OCI-LY7 (cell line): Measurements from ENCODE around the gene CARS1. TPM values are rescaled to one million over a fixed set of nuclear protein-coding genes. Genes with fewer than 3 reads are reported as not detected.

Source experiments
- BruUV-seq: library from RNA; stranded (reverse); fragments of 400-500 nt; replicated peaks from 2 replicates; lab custom pipeline; 2021; lab: Mats Ljungman, UMichigan
- CTCF ChIA-PET: fragments of 300-600 bp; sonication (Branson Sonifier 250); formaldehyde crosslinking; loops from one replicate; lab custom pipeline; 2022; ENCODE audit warnings: antibody characterized with exemption; ENCODE audit not compliant: unreplicated experiment; lab: Charles Lee
- POLR2A ChIA-PET: fragments of 300-600 bp; sonication (Branson Sonifier 250); formaldehyde crosslinking; loops from one replicate; lab custom pipeline; 2022; ENCODE audit warnings: antibody characterized with exemption; lab: Charles Lee
- DNase-seq: peaks from one replicate; pipeline ENCODE4 v3.0.0-alpha.2; 2015; ENCODE audit warnings: low spot score
- H2AFZ ChIP-seq: fragments of 200-600 bp; sonication (generic), shearing (Covaris generic); 2 replicates; pipeline ENCODE4 v1.6.1; 2014; ENCODE audit warnings: mild to moderate bottlenecking, antibody characterized with exemption, low read length, moderate library complexity
- H3K27ac ChIP-seq: fragments of 200-600 bp; sonication (generic); 2 replicates; pipeline ENCODE4 v1.5.1; 2014; ENCODE audit warnings: mixed run types, low read depth, mild to moderate bottlenecking, moderate library complexity, low read length, inconsistent platforms; ENCODE audit not compliant: poor library complexity, severe bottlenecking
- H3K36me3 ChIP-seq: fragments of 200-600 bp; sonication (generic); 2 replicates; pipeline ENCODE4 v1.6.1; 2014; ENCODE audit warnings: mild to moderate bottlenecking, antibody characterized with exemption, low read length, moderate library complexity, mixed read lengths; ENCODE audit not compliant: insufficient read depth
- H3K4me1 ChIP-seq: fragments of 200-600 bp; sonication (generic); 2 replicates; pipeline ENCODE4 v1.5.1; 2014; ENCODE audit warnings: mild to moderate bottlenecking, low read length; ENCODE audit not compliant: insufficient read depth, poor library complexity, severe bottlenecking
- H3K4me2 ChIP-seq: fragments of 200-600 bp; sonication (generic); 2 replicates; pipeline ENCODE4 v1.6.1; 2014; ENCODE audit warnings: mild to moderate bottlenecking, low read length
- H3K4me3 ChIP-seq: fragments of 200-600 bp; sonication (generic); 2 replicates; pipeline ENCODE4 v1.5.1; 2014; ENCODE audit warnings: mild to moderate bottlenecking, low read depth, low read length; ENCODE audit not compliant: poor library complexity, severe bottlenecking
- H3K79me2 ChIP-seq: fragments of 200-600 bp; sonication (generic); 2 replicates; pipeline ENCODE4 v1.6.1; 2016; ENCODE audit warnings: low read depth, mild to moderate bottlenecking, low read length, moderate library complexity, mixed read lengths; ENCODE audit not compliant: insufficient read depth
- H3K9me2 ChIP-seq: fragments of 200-600 bp; sonication (generic); 2 replicates; pipeline ENCODE4 v1.6.1; 2016; ENCODE audit warnings: mild to moderate bottlenecking, low read length, mixed read lengths; ENCODE audit not compliant: insufficient read depth
- H3K9me3 ChIP-seq: fragments of 200-600 bp; sonication (generic); 2 replicates; pipeline ENCODE4 v1.6.1; 2014; ENCODE audit warnings: mild to moderate bottlenecking, mixed run types, low read length, mixed read lengths
- H4K20me1 ChIP-seq: fragments of 200-600 bp; sonication (generic); 2 replicates; pipeline ENCODE4 v1.6.1; 2014; ENCODE audit warnings: mild to moderate bottlenecking, antibody characterized with exemption, low read length, moderate library complexity, mixed read lengths; ENCODE audit not compliant: insufficient read depth
- EZH2phosphoT487 ChIP-seq: fragments of 200-600 bp; sonication (generic); IDR thresholded peaks from 2 replicates; pipeline ENCODE4 v1.6.1; 2018; ENCODE audit warnings: low read depth, borderline replicate concordance, mild to moderate bottlenecking, mixed run types, antibody characterized with exemption, low read length, moderate library complexity, mixed read lengths
- intact Hi-C: fragments of 100-400 bp; cut with micrococcal nuclease; formaldehyde crosslinking; loops from one replicate; pipeline ENCODE4 v1.10.0; 2022; ENCODE audit not compliant: unreplicated experiment
- total RNA-seq, 2 experiments: library from RNA; depleted of rRNA in 1 of 2; stranded (reverse); fragments of >200 nt in 1 of 2; shearing (Covaris generic) in 1 of 2; gene quantifications; 2 replicates each; pipeline ENCODE4 v1.2.3, GENCODE V29; 2014 to 2022
- TF ChIP-seq, protein P1 (sequence below): fragments of 200-600 bp; sonication (generic); conservative IDR thresholded peaks from 2 replicates; pipeline ENCODE4 v1.5.1; 2014; ENCODE audit warnings: mild to moderate bottlenecking, antibody characterized with exemption, low read length, moderate library complexity, mixed read lengths

The CARS1 gene
- total RNA-seq, 2 experiments from 2014 or later = 58.3 to 88.8 TPM

DNA sequence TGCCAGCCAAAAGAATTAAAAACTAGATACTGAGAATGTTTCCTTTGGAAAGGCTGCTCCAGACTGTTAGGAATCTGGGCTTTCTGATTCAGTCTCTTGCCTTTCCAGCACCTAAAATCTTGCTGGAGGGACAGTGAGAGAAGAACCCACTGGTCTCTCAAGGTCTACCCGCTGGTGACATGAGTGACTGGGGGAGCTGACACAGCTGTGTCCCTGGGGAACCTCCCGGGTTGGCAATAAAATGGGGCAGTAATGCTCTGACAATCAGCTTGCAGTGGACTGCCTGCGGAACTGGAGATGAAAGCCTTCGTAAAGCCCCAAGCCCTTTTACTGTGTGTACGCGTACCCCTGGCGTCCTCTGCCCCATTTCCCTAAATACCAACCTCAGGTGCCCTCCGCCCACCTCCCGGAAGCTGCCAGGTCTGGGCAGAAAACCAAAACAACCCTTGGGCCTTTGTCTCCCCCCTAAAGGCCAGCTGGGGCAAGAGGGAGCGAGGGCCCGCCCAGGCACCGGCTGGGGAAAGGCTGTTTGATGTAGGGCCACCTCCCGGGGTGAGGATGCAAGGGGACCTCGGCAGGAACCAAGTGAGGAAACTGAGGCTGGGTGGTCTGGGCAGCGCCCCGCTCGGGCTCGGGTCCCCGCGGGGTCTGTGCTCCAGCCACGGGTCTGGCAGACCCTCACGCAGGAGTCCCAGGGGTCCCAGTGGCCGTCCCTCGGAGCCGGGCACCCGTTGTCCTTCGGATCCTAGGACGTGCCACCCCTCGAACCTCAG, 741 bp downstream of the CARS1 start:
- H3K79me2 ChIP-seq = peaks cover 51% of the 10 kb centered on the region
- BruUV-seq = no TSS peak
- peak overlapping the region; percentile 49 for H3K27ac ChIP-seq
- H2AFZ ChIP-seq = no peak overlapping the region; the same call in 1 of the 2 replicates
- H3K9me2 ChIP-seq = no peaks in the 10 kb centered on the region
- peak; percentile 47 for DNase-seq
- H3K4me3 ChIP-seq = peak overlapping the region; percentile 95
- TF ChIP-seq, protein P1, sequence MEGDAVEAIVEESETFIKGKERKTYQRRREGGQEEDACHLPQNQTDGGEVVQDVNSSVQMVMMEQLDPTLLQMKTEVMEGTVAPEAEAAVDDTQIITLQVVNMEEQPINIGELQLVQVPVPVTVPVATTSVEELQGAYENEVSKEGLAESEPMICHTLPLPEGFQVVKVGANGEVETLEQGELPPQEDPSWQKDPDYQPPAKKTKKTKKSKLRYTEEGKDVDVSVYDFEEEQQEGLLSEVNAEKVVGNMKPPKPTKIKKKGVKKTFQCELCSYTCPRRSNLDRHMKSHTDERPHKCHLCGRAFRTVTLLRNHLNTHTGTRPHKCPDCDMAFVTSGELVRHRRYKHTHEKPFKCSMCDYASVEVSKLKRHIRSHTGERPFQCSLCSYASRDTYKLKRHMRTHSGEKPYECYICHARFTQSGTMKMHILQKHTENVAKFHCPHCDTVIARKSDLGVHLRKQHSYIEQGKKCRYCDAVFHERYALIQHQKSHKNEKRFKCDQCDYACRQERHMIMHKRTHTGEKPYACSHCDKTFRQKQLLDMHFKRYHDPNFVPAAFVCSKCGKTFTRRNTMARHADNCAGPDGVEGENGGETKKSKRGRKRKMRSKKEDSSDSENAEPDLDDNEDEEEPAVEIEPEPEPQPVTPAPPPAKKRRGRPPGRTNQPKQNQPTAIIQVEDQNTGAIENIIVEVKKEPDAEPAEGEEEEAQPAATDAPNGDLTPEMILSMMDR = no peak
- no peak for TF ChIP-seq EZH2phosphoT487
- H4K20me1 ChIP-seq = peaks cover 6% of the 10 kb centered on the region; the same call in 1 of the 2 replicates
- H3K4me1 ChIP-seq = peaks cover 14% of the 10 kb centered on the region
- intact Hi-C loops = loop anchor here (2.0 to 5.0 kb wide), 2 partner anchors 64 to 669 kb away; partner anchors contain the start of gene NAP1L4
- ChIA-PET CTCF (no interaction called here), POLR2A (interaction anchor here (1.0 kb wide), 1 partner anchor 42 kb away, joined by 3 read pairs; no protein-coding TSS in a partner anchor)
- H3K36me3 ChIP-seq = peaks cover 31% of the 10 kb centered on the region
- peak overlapping the region; percentile 95 for H3K4me2 ChIP-seq
- H3K9me3 ChIP-seq = no peaks in the 10 kb centered on the region

DNA sequence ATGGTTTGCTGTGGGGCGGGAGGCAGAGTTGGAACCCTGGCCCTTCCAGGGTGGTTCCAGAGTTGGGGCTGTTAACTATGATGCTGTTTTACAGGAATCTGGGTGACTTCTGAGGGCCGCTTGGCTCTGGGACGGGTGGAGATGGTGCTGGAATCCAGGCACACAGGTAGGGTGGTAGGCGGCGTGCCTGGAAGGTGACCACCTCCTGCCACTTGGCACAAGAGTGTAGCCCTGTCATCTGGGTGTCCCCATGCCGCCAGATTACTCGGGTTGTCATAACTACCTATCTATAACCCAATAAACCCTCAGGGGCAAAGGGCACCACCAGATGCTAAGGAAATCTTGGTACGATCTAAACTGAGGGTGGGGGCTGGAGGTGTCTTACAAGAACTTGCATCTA, 1.3 kb downstream of the CARS1 start:
- H3K9me3 ChIP-seq = no peaks in the 10 kb centered on the region
- TF ChIP-seq, protein P1 = no peak
- TF ChIP-seq EZH2phosphoT487 = no peak
- peaks cover 14% of the 10 kb centered on the region for H3K4me1 ChIP-seq
- H3K79me2 ChIP-seq = peaks cover 56% of the 10 kb centered on the region
- peaks cover 10% of the 10 kb centered on the region; the same call in 1 of the 2 replicates for H4K20me1 ChIP-seq
- H3K36me3 ChIP-seq = peaks cover 33% of the 10 kb centered on the region
- H3K4me3 ChIP-seq = peak overlapping the region; percentile 95
- intact Hi-C loops = loop anchor here (2.0 to 5.0 kb wide), 2 partner anchors 63 to 669 kb away; partner anchors contain the start of gene NAP1L4
- H3K4me2 ChIP-seq = peak overlapping the region; percentile 95
- no peaks in the 10 kb centered on the region for H3K9me2 ChIP-seq
- no peak for DNase-seq
- peak overlapping the region; percentile 49 for H3K27ac ChIP-seq
- ChIA-PET POLR2A (interaction anchor here (1.3 kb wide), 1 partner anchor 21 kb away, joined by 3 read pairs; no protein-coding TSS in a partner anchor), CTCF (no interaction called here)
- H2AFZ ChIP-seq = no peak overlapping the region
- no TSS peak for BruUV-seq
